ENCODE data around the gene CEPT1.
"Not testable (repeated sequence)": the region's sequence is repeated elsewhere in the genome, so short reads cannot be mapped to it uniquely, and the experiment has no call there.

The CEPT1 gene

DNA sequence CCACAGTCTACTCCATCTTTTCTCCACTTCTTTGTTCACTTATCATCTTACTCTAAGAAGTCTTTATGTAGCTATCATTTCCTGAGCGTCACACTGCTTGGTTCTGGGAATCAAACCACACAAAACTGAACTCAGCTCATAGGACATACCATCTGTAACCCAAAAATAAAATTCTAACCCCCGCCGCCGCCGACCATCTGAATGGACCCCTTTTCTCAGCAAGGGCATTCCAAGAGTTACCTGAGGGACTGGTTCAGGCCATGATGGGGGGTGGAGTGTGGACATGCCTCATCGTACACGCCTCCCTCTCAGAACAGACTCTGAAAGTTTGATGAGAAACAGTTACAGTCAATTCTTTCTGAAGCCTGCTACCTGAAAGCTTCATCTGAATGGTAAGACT is 74.9 kb downstream of the CEPT1 start:
- DNase-seq (ENCODE audit: low read depth): no peak
- TF ChIP-seq, protein P1, sequence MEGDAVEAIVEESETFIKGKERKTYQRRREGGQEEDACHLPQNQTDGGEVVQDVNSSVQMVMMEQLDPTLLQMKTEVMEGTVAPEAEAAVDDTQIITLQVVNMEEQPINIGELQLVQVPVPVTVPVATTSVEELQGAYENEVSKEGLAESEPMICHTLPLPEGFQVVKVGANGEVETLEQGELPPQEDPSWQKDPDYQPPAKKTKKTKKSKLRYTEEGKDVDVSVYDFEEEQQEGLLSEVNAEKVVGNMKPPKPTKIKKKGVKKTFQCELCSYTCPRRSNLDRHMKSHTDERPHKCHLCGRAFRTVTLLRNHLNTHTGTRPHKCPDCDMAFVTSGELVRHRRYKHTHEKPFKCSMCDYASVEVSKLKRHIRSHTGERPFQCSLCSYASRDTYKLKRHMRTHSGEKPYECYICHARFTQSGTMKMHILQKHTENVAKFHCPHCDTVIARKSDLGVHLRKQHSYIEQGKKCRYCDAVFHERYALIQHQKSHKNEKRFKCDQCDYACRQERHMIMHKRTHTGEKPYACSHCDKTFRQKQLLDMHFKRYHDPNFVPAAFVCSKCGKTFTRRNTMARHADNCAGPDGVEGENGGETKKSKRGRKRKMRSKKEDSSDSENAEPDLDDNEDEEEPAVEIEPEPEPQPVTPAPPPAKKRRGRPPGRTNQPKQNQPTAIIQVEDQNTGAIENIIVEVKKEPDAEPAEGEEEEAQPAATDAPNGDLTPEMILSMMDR (conservative IDR thresholded peaks at IDR 0.05; ENCODE audit: control insufficient read depth, insufficient read depth, low read depth, low read length): no peak
- no peak overlapping the region for H3K4me3 ChIP-seq (ENCODE audit: control insufficient read depth, low read depth, low read length)

DNA sequence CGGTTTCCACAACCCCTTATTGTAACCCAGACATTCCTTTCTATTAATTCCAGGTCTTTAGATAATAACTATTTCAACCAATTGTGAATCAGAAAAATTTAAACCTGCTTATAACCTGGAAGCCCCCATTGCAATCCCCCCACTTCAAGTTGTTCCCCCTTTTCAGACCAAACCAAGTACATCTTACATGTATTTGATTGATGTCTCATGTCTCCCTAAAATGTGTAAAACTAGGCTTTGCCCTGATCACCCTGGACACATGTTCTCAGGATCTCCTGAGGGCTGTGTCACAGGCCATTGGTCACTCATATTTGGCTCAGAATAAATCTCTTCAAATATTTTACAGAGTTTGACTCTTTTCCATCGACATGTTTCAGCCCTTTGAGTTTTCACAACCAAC is 75.3 kb downstream of the CEPT1 start:
- not testable (repeated sequence) for DNase-seq (ENCODE audit: low read depth); H3K4me3 ChIP-seq (ENCODE audit: control insufficient read depth, low read depth, low read length)

- TF ChIP-seq, protein P1 (conservative IDR thresholded peaks at IDR 0.05; ENCODE audit: control insufficient read depth, insufficient read depth, low read depth, low read length): no peak
- H3K4me3 ChIP-seq (ENCODE audit: control insufficient read depth, low read depth, low read length): no peak overlapping the region
Observed at GRCh38 chr1:111216751-111217150, 76.7 kb downstream of the CEPT1 start.

DNA sequence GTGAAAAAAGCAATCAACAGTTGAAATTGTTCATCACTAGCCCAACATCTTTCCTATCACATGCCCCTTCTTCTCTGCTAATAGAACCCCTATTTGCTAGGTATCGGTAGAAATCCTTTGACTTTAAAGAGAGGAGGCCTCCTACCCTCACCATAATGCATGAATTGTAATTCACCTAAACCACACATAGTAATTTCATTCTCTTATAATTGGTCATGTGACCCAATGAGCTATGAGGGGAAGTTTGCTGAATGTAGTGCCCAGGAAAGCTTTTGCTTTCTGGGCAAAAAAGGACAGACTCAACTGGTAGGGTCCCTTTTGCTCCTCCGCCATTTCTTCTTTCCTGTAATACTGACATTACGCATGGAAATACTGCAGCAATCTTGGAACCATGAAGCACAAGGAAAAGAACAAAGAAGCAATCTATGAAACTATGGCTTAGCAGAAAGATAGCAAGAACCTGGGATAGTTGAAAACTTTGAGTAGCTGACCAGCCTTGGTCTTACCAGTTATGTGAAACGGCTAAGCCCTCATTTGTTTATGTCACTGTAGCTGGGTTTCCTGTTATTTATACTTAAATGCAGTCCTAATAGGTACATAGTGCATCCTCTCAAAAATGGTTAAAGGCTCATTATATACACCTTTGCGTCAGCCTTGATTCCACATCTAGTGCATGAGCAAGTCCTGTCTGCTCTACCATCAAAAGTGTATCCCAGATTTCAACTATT is 77.3 kb downstream of the CEPT1 start:
- TF ChIP-seq, protein P1 (conservative IDR thresholded peaks at IDR 0.05; ENCODE audit: control insufficient read depth, insufficient read depth, low read depth, low read length): no peak
- DNase-seq (ENCODE audit: low read depth): no peak
- H3K4me3 ChIP-seq (ENCODE audit: control insufficient read depth, low read depth, low read length): no peak overlapping the region

More at GRCh38 chr1:111216751-111217150, 76.7 kb downstream of the CEPT1 start:
- DNase-seq (ENCODE audit: low read depth): no peak

GRCh38 chr1:111218701-111219556 is 78.9 kb downstream of the CEPT1 start:
- TF ChIP-seq, protein P1 (conservative IDR thresholded peaks at IDR 0.05; ENCODE audit: control insufficient read depth, insufficient read depth, low read depth, low read length): no peak
- no peak for DNase-seq (ENCODE audit: low read depth)
- H3K4me3 ChIP-seq (ENCODE audit: control insufficient read depth, low read depth, low read length): no peak overlapping the region

DNA sequence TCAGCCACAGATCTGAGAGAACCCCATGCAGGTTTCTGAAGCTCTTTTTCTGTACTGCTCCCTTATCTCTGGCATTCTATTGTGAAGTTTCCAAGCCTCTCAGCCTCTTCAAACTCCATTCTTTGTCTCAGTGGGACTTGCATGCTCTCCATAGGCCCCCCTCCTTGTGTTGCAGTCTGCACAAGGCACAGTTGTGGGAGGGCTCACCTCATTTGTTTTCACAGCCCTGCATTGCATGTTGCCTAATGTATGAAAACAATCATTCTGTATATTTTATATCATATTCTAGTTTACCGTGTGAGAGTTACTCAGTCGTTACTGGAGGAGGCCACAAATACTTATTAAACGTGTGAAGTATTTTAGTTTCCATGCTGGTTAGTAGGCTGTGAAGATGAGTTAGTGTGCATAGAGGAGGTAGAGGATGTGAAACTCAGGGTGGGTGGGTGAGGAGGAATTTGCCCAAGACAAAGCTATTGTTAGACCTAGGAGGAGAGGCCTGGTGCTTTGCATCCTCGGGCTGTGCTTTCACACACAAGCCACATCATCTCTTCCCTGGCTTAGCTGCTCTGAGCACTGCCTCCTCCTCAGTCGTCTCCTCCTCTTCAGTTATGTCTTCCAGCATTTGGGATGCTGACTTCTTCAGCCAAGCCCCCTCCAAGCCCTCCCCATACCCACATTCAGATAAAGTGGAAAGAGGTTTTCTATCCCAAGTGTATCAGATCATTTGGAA is 79.7 kb downstream of the CEPT1 start:
- no peak for DNase-seq (ENCODE audit: low read depth)
- TF ChIP-seq, protein P1 (conservative IDR thresholded peaks at IDR 0.05; ENCODE audit: control insufficient read depth, insufficient read depth, low read depth, low read length): no peak
- no peak overlapping the region for H3K4me3 ChIP-seq (ENCODE audit: control insufficient read depth, low read depth, low read length)

Data from fibroblast of mammary gland (primary cell).